ENCODE results near the gene RPP25.

The RPP25 gene

DNA sequence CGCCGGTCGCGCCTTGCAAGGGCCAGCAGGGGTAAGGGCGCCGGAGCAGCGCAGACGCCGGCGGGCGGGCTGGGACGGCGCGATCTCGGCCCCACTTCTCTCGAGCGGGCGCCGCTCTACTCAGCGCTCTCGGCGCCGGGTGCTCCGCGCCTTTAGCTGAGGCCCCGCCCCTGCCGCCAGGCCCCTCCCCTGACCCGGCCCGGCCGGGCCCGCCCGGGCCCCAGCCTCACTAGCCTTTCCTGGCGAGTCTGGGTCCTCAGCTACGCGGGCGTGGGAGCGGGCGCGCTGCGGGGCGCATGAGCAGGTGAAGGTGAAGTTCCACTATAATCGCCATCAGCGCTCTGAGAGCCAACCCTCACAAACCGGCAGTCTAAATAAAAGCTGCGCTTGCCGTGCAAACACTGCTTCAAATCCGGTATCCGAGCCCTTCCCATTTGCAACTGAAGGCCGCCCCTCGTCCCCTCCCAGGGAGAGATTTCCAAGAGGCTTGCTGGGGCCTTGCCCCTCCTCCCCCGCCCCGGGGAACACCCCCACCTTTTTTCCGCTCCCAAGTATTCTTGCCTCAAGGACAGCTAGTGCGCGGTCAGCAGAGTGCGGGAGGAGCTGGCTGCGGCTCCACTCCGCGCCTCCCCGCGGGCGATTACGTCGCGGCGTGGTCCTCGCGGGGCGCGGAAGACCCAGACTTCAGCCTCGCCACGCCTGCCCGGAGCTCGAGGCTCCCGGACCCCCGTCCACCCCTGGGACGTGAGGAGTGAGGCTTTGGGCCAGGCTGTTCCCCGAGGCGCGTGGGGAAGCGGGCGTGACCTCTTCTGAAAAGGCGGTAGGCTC is at the start of gene RPP25:
Gene RPP25 (minus strand): TSS at position 125 of the 828 bp plus-strand sequence. CDS start 189 bp downstream, outside the sequence.
- DNase-seq = peak; percentile 63

GRCh38 chr15:75002398-75002797 is 45.8 kb upstream of the RPP25 start:
- no peak for DNase-seq

GRCh38 chr15:75001310-75001709 is 44.7 kb upstream of the RPP25 start:
- no peak for DNase-seq

DNA sequence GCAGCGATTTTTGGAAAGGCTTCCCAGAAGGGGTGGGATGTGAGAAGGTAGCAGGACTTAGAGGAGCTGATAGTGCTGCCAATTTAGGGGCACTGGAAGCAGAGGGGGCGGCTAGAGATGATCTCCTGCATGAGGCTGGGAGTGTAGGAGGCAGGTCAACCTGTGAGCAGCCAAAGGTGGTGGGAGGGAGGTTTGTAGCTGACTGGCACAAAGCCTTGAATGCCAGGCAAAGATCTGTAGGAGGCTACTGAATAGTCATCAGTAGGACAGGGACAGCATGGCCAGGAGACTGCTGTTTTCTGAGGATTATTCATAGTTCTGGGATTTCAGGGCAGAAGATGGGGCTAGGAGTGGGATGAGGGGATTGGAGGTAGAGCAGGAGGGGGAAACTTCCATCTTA is 41.0 kb upstream of the RPP25 start:
- DNase-seq = no peak

- DNase-seq = no peak
Measured at GRCh38 chr15:74997141-74997540, 40.6 kb upstream of the RPP25 start.

DNA sequence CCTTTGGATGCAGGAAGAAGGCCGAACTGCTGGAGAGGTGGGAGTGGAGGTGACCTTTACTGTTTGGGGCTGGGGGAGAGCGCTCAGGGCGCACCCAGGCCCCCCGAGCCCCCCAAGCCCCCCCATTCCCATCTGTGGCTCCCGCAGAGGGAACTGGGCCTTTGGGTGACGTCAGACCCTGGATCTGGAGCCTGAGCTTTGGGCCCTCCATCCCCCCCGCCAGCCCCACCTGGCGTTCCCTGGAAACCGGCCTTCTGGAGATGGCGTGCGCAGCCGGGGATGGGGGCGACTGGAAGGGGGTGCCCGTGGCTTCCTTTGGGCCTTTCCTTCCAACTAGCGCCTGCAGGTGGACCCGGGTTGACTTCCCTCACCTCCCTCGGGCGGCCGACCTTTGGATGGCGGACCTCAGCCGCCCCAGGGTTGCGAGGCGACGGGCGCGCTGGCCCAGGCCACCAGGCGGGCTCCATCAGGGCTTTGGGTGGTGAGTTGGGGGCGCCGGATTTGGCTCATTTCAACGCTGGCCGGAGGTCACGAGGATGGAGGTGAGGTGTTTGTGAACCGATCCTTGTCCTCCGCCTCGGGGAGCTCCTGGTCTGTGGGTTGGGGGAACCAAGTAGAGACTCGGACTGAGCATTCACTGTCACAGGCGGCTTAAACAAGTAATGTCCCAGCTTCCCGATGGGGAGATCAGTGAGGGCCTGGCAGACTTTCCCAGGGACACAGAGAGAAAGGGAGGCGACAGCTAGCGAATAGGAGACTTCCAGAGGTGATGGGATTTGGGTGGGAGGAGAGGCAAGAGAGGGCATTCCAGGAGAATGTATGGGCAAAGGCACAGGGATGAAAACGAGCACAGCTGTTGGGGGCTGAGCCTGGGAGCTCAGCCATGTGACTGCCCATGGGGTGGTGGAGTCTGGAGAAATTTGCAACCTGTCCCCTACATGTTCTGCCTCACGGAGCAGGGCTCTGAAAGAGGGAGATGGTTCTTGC is 39.5 kb upstream of the RPP25 start:
- DNase-seq = peak; percentile 14

- DNase-seq = peak; percentile 92
Measured at GRCh38 chr15:74995182-74995778, 38.7 kb upstream of the RPP25 start, which contains the start of gene SCAMP5. Gene SCAMP5 (plus strand): TSS chr15:74995563. CDS start chr15:75011840, 16,277 bp downstream.

DNA sequence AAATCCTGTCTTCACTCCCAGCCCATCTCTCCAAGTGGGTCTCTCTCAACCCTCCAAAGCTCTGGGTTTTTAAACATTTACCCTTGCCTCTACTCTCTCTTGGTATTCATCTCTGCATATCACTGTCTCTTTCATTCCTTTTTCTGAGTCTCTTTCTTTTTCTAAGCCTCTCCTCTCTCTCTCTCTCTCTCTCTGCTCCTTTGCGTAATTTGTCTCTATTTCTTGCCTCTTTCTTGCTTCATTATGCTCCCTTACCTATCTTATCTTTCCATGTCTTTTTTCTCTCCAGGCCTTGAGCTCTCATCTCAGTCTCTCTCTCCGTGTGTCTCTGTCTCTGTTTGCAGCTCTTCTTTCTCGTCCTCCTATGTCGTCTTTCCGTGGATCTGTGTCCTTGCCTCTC is 38.1 kb upstream of the RPP25 start:
- no peak for DNase-seq

DNA sequence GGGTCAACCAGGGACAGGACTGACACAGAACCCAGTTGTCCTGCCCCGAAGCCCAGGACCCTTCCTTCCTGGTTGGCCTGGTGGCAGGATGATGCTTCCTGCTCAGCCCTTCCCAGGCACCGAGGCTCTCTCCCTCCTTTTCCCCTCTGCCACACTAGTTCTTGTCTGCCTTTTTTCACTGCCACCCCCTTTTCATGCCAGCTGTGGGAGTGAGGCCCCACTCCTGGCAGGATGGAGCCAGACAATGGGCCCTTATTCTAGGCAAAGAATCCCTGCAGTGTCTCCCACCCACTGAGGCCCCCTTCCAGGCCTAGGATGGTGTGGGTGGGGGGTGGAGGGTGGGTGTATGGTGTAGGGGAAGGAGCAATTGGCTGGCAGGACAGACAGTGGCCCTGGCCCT is 37.7 kb upstream of the RPP25 start:
- DNase-seq = no peak

- DNase-seq = no peak
Measured at GRCh38 chr15:74992619-74993018, 36.0 kb upstream of the RPP25 start.

- no peak for DNase-seq
Measured at GRCh38 chr15:74989527-74989926, 33.0 kb upstream of the RPP25 start.

DNA sequence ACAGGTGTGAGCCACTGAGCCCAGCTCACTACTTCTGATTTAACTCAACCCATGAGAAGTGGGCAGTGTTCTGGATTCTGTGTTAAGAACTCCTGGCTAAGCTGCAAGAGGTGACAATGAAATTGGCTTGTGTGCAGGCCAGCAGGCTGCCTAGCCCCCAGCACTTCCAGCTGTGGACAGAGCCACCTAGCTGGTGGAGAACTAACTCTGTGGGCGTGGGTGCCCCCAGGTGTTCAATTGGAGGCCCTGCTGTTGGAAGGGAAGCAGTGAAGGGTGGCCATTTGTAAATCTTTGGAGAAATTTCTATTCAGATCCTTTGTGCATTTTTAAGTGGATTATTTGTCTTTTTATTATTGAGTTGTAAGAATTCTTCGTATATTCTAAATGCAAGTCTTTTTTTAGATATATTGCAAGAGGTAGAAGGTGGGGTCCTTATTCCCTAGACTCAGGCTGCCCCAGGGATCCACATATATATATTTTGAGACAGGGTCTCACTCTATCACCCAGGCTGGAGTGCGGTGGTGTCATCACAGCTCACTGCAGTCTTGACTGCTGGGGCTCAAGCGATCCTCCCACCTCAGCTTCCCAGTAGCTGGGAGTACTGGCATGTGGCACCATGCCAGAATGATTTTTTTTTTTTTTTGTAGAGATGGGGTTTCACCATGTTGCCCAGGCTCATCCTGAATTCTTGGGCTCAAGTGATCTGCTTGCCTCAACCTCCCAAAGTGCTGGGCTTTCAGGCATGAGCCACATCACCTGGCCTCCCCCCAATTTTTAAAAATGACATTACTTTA is 31.6 kb upstream of the RPP25 start:
- DNase-seq = peak; percentile 17

DNA sequence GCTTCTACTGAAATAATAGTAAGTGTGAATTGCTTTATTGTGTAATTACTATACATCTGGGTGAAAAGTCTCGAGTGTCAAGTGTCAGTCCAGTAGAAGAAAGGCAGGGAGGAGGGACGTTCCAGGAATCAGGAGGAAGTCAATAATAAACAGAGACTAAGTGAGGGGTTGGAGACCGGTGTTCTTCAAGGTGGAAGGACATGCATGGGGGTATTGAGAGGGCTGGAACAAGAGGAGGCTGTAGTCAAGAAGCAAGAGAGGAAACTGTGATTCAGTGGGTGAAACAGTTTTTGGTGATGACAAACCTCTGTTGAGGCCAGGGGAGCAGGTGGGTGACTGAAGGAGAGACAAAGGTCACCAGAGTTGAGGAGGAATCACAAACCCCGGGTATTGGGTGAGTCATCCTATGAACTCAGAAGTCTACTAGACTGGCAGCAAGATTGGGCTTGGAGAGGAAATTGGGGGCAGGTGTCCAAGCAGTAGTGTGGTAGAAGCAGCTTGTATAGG is 27.2 kb upstream of the RPP25 start:
- DNase-seq = no peak

DNA sequence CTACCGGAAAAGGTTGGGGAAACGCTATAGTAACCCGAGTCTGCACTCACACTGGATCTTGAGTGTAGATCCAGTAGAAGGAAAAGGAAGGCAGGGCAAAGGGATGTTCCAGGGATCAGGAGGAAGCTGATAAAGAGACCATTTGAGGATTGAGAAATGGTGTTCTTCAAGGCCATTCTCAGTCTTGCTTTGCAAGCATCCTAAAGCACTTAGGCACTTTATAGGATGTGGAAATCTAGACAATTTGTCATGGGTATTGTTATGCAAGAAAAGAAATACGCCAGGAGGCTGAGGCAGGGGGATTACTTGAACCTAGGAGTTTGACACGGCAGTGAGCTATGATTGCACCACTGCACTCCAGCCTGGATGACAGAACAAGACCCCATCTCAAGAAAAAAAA is 25.6 kb upstream of the RPP25 start:
- no peak for DNase-seq

DNA sequence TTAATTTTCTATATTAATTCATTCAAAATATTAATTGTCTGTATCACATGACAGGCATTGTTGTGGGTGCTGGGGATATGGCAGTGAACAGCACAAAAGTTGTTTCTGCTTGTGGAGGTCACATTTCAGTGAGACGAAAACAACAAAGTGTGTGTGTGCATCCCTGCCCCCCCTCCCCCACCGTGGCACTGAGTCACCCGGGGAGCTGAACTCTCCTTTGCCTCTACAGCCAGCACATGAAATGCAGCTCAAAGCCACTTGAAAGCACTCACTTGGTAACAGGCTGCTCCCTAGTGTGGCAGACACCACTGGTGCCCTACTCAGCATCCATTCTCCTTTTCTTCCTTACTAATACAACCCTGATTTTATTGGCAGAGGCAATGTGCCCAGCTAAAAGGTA is 21.9 kb upstream of the RPP25 start:
- DNase-seq = no peak

DNA sequence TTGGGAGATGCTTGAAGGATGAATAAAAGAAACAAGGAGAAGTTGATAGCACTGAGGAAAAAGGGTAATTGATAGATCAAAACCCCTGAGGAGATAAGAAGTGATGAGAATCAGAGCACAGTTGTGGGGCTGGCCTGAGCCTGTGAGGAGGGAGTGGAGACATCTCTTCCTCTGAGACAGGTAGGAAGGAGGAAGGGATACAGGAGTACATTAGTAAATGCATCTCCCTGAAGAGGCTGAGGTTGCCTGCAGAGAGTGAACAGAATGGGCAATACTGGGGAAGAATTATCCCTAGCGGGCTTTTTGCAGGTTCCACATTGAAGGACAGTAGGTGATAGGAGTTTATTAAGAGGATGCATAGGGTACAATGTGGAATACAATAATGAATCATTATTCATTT is 21.5 kb upstream of the RPP25 start:
- no peak for DNase-seq

- no peak for DNase-seq
Measured at GRCh38 chr15:74977599-74977998, 21.0 kb upstream of the RPP25 start.

DNA sequence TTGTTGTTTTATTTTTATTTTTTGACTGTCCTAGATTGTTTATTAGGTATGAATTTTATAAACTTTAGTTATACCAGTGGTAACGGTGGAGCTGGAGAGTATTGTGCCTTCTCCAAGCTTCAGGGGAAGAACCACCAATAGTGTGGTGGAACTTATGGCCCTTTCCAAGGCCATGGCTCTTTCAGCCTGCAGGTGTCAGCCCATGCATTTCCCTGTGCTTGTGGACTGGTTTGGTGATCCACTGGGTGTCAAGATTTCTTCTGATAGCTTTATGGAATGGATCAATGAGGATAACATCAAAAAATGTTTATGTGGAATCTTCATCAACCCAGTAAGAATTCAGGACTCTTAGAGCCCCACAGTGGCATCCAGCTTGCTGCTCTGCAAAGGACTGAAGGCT is 19.6 kb upstream of the RPP25 start:
- no peak for DNase-seq

DNA sequence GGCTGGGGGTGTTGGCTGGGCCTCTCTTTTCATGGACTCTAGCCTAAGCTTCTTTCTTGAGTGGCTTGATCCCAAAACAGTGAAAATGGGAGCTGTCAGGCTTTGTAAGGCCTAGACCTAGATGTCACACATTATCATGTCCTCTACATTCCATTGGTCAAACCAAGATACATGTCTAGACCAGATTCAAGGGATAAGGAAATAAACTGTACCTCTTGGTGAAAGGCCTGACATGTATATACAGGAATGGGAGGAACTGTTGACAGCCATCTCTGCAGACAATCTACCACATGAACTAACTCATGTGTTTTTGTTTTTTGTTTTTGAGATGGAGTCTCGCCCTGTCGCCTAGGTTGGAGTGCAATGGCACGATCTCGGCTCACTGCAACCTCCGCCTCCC is 11.1 kb upstream of the RPP25 start:
- no peak for DNase-seq

GRCh38 chr15:74964794-74965193 is 8.2 kb upstream of the RPP25 start:
- DNase-seq = no peak

DNA sequence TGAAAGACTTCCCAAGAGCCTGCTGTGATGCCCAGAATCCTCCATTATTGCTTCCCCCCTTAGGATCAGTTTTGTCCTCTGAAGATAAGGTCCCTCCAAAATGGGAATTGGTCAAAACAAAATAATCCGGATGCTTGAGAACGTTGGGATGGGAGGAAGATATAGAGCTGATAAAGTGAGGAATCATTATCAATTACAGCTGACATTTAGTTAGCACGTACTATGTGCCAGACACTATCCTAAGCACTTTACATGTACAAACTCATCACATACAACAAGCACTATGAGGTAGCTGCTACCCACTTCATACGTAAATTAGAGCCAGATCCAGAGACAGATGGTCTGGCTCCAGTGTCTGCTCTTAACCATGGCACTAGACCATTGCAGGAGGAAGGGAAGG is 6.6 kb upstream of the RPP25 start:
- no peak for DNase-seq

- DNase-seq = no peak
Measured at GRCh38 chr15:74962671-74963070, 6.1 kb upstream of the RPP25 start.

Data from NCI-H2029 (cell line).